ENCODE measurements around the gene DYNLRB1. TPM values are rescaled to one million over a fixed set of nuclear protein-coding genes. Genes with fewer than 3 reads are reported as not detected.

DYNLRB1 gene
- total and polyA plus RNA-seq, 10 of the 15 experiments (the other 5 are each of a cell fraction or from before 2014, with no cell fraction given) = 87.9 to 313 (median 153) TPM

DNA sequence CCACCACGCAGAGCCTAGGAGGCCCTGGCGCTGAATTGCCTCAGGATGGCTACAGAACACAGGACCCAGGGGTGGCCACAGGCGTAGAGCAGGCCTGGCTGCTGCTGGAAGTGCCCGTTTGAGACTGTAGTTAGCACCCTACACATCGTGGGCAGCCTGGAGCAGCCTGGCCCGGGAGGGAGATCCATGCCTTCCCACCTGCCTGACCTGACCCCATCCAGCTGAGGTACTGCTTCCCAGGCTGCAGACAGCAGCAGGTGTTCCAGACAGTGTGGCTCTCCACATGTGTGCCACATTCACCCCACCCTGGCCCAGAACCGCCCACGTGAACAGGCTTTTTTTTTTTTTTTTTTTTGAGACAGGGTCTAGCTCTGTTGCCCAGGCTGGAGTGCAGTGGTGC, 21.4 kb downstream of the DYNLRB1 start:
- ATAC-seq (no peak), FAIRE-seq (no peak), DNase-seq (ENCODE audit: low read depth, low spot score) (no peak)
- Histone ChIP-seq H4K20me1 (ENCODE audit: control insufficient read depth, insufficient read depth) (no peaks in the 10 kb centered on the region), H3K27me3 (replicated peaks in 1 of 2; ENCODE audit: control insufficient read depth in 2 of 2, insufficient read depth in 2 of 2, low read length in 1 of 2) (no peaks in the 10 kb centered on the region), H3K27ac (ENCODE audit: control insufficient read depth, insufficient read depth) (no peak overlapping the region), H3K4me3 (no peak overlapping the region), H2AFZ (ENCODE audit: control insufficient read depth, low read depth, low read length) (no peak overlapping the region), H3K36me3 (ENCODE audit: control insufficient read depth in 2 of 2, insufficient read depth in 2 of 2, low read length in 1 of 2) (peaks cover 18 to 30% of the 10 kb centered on the region in 2 experiments; a peak in 3 of 4 replicates), H3K79me2 (ENCODE audit: control insufficient read depth, insufficient read depth, low read length) (no peaks in the 10 kb centered on the region), H3K4me1 (ENCODE audit: control insufficient read depth, insufficient read depth, low read length) (peaks cover 4% of the 10 kb centered on the region; the same call in 1 of the 2 replicates), H3K9me3 (replicated peaks; ENCODE audit: control insufficient read depth, insufficient read depth, low read length) (no peaks in the 10 kb centered on the region), H3K4me2 (ENCODE audit: control insufficient read depth, insufficient read depth) (no peak overlapping the region), H3K9ac (ENCODE audit: control insufficient read depth, insufficient read depth, low read length) (no peak overlapping the region)
- intact Hi-C loops (cut with micrococcal nuclease; ENCODE audit: unreplicated experiment) (loop anchor here (1.0 to 5.0 kb wide), 2 partner anchors 171 to 230 kb away; no protein-coding TSS in a partner anchor), in situ Hi-C loops (cut with MboI) (loop anchor here (5.0 kb wide), 1 partner anchor 230 kb away; no protein-coding TSS in a partner anchor)
- WGBS (ENCODE audit: insufficient coverage, insufficient replicate concordance, low lambda C conversion rate, missing lambda C conversion rate) = 94% methylated on average over 7 of the region's 8 CpGs
- BruUV-seq (replicated peaks) = no TSS peak
- ChIA-PET POLR2A (interaction anchor here (1.1 kb wide), 1 partner anchor 233 kb away, joined by 3 read pairs; no protein-coding TSS in a partner anchor), RAD21 (ENCODE audit: unreplicated experiment) (interaction anchor here (0.6 to 5.7 kb wide), 7 partner anchors 168 to 347 kb away, joined by 3 to 35 read pairs (median 5); no protein-coding TSS in a partner anchor), CTCF (interaction anchor here (0.9 to 5.7 kb wide), 8 partner anchors 26 to 232 kb away, joined by 3 to 93 read pairs (median 6); no protein-coding TSS in a partner anchor), SMC1A (ENCODE audit: uncharacterized antibody, unreplicated experiment) (interaction anchor here (0.7 to 5.7 kb wide), 5 partner anchors 136 to 232 kb away, joined by 3 to 50 read pairs (median 7); partner anchors contain the start of gene TP53INP2)
- TF ChIP-seq, protein P1, sequence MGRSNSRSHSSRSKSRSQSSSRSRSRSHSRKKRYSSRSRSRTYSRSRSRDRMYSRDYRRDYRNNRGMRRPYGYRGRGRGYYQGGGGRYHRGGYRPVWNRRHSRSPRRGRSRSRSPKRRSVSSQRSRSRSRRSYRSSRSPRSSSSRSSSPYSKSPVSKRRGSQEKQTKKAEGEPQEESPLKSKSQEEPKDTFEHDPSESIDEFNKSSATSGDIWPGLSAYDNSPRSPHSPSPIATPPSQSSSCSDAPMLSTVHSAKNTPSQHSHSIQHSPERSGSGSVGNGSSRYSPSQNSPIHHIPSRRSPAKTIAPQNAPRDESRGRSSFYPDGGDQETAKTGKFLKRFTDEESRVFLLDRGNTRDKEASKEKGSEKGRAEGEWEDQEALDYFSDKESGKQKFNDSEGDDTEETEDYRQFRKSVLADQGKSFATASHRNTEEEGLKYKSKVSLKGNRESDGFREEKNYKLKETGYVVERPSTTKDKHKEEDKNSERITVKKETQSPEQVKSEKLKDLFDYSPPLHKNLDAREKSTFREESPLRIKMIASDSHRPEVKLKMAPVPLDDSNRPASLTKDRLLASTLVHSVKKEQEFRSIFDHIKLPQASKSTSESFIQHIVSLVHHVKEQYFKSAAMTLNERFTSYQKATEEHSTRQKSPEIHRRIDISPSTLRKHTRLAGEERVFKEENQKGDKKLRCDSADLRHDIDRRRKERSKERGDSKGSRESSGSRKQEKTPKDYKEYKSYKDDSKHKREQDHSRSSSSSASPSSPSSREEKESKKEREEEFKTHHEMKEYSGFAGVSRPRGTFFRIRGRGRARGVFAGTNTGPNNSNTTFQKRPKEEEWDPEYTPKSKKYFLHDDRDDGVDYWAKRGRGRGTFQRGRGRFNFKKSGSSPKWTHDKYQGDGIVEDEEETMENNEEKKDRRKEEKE (IDR thresholded peaks at IDR 0.05) = no peak
- TF ChIP-seq KDM1A (IDR thresholded peaks at IDR 0.05; ENCODE audit: borderline replicate concordance) (no peak), ZNF24 (IDR thresholded peaks at IDR 0.05) (no peak), CEBPB (IDR thresholded peaks at IDR 0.05; ENCODE audit: borderline replicate concordance in 1 of 2, low read depth in 2 of 2, low read length in 2 of 2) (no peak), TBL1XR1 (IDR thresholded peaks at IDR 0.05; ENCODE audit: low read depth, low read length) (no peak), DPF2 (IDR thresholded peaks at IDR 0.05) (no peak), RUNX3 (IDR thresholded peaks at IDR 0.05; ENCODE audit: low read length) (no peak), CHD1 (IDR thresholded peaks at IDR 0.05; ENCODE audit: low read depth, low read length) (no peak), NR2F1 (conservative IDR thresholded peaks at IDR 0.05) (no peak), JUND (IDR thresholded peaks at IDR 0.05; ENCODE audit: low read depth, low read length) (no peak), POLR2A (IDR thresholded peaks at IDR 0.05; ENCODE audit: low read depth, low read length) (no peak), MEF2B (IDR thresholded peaks at IDR 0.05; ENCODE audit: partially characterized antibody, poor library complexity, severe bottlenecking) (no peak), IRF4 (IDR thresholded peaks at IDR 0.05; ENCODE audit: low read depth, low read length) (no peak)
- TF ChIP-seq, protein P2, sequence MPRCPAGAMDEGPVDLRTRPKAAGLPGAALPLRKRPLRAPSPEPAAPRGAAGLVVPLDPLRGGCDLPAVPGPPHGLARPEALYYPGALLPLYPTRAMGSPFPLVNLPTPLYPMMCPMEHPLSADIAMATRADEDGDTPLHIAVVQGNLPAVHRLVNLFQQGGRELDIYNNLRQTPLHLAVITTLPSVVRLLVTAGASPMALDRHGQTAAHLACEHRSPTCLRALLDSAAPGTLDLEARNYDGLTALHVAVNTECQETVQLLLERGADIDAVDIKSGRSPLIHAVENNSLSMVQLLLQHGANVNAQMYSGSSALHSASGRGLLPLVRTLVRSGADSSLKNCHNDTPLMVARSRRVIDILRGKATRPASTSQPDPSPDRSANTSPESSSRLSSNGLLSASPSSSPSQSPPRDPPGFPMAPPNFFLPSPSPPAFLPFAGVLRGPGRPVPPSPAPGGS (IDR thresholded peaks at IDR 0.05; ENCODE audit: borderline replicate concordance, insufficient read depth, low read depth, low read length, poor library complexity, severe bottlenecking) = no peak
- TF ChIP-seq, protein P3, sequence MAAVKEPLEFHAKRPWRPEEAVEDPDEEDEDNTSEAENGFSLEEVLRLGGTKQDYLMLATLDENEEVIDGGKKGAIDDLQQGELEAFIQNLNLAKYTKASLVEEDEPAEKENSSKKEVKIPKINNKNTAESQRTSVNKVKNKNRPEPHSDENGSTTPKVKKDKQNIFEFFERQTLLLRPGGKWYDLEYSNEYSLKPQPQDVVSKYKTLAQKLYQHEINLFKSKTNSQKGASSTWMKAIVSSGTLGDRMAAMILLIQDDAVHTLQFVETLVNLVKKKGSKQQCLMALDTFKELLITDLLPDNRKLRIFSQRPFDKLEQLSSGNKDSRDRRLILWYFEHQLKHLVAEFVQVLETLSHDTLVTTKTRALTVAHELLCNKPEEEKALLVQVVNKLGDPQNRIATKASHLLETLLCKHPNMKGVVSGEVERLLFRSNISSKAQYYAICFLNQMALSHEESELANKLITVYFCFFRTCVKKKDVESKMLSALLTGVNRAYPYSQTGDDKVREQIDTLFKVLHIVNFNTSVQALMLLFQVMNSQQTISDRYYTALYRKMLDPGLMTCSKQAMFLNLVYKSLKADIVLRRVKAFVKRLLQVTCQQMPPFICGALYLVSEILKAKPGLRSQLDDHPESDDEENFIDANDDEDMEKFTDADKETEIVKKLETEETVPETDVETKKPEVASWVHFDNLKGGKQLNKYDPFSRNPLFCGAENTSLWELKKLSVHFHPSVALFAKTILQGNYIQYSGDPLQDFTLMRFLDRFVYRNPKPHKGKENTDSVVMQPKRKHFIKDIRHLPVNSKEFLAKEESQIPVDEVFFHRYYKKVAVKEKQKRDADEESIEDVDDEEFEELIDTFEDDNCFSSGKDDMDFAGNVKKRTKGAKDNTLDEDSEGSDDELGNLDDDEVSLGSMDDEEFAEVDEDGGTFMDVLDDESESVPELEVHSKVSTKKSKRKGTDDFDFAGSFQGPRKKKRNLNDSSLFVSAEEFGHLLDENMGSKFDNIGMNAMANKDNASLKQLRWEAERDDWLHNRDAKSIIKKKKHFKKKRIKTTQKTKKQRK (IDR thresholded peaks at IDR 0.05; ENCODE audit: low read depth, low read length) = no peak
- TF ChIP-seq, protein P4, sequence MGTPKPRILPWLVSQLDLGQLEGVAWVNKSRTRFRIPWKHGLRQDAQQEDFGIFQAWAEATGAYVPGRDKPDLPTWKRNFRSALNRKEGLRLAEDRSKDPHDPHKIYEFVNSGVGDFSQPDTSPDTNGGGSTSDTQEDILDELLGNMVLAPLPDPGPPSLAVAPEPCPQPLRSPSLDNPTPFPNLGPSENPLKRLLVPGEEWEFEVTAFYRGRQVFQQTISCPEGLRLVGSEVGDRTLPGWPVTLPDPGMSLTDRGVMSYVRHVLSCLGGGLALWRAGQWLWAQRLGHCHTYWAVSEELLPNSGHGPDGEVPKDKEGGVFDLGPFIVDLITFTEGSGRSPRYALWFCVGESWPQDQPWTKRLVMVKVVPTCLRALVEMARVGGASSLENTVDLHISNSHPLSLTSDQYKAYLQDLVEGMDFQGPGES (IDR thresholded peaks at IDR 0.05) = no peak
